PC-3 (cell line): ENCODE results near the gene PTRHD1. TPM values are rescaled to one million over a fixed set of nuclear protein-coding genes. Genes with fewer than 3 reads are reported as not detected.

Experiments
- ATAC-seq: fragments of 200-7000 bp; cut with Tn5 transposase; 2 replicates; pipeline ENCODE4 v1.9.1; 2020; ENCODE audit warnings: mild to moderate bottlenecking, moderate library complexity
- BruUV-seq: library from RNA; stranded (reverse); fragments of 400-500 nt; replicated peaks from 2 replicates; lab custom pipeline; 2021; lab: Mats Ljungman, UMichigan
- CTCF ChIA-PET: fragments of 300-600 bp; sonication (Branson Sonifier 250); formaldehyde crosslinking; loops from one replicate; lab custom pipeline; 2022; ENCODE audit warnings: antibody characterized with exemption; lab: Charles Lee
- POLR2A ChIA-PET: fragments of 300-600 bp; sonication (Branson Sonifier 250); formaldehyde crosslinking; loops from one replicate; lab custom pipeline; 2022; ENCODE audit warnings: antibody characterized with exemption; ENCODE audit not compliant: unreplicated experiment; lab: Charles Lee
- DNase-seq: peaks from one replicate; pipeline ENCODE4 v3.0.0-alpha.2; 2015
- H2AFZ ChIP-seq: fragments of 300-600 bp; sonication (generic); 2 replicates; pipeline ENCODE4 v1.6.0; 2016; ENCODE audit warnings: antibody characterized with exemption, low read length
- H3F3A ChIP-seq: fragments of 300-600 bp; sonication (generic); one replicate; pipeline ENCODE4 v1.6.0; 2017; ENCODE audit warnings: antibody characterized with exemption, low read length, control low read depth, mild to moderate bottlenecking; ENCODE audit not compliant: unreplicated experiment
- H3K27ac ChIP-seq: fragments of 300-600 bp; sonication (generic); 2 replicates; pipeline ENCODE4 v1.5.1; 2016; ENCODE audit warnings: mild to moderate bottlenecking, low read length
- H3K27me3 ChIP-seq: fragments of 300-600 bp; sonication (generic); 2 replicates; pipeline ENCODE4 v1.6.1; 2016; ENCODE audit warnings: low read length, mixed read lengths
- H3K36me3 ChIP-seq: fragments of 300-600 bp; sonication (generic); 2 replicates; pipeline ENCODE4 v1.6.1; 2016; ENCODE audit warnings: low read depth, mixed run types, low read length, mixed read lengths
- H3K4me1 ChIP-seq: fragments of 300-600 bp; sonication (generic); 2 replicates; pipeline ENCODE4 v1.5.1; 2016; ENCODE audit warnings: low read length; ENCODE audit not compliant: insufficient read depth
- H3K4me2 ChIP-seq: fragments of 300-600 bp; sonication (generic); 2 replicates; pipeline ENCODE4 v1.6.0; 2016; ENCODE audit warnings: low read length
- H3K4me3 ChIP-seq: fragments of 300-600 bp; sonication (generic); 2 replicates; pipeline ENCODE4 v1.5.1; 2016; ENCODE audit warnings: mild to moderate bottlenecking, low read length, mixed read lengths
- H3K79me2 ChIP-seq: fragments of 300-600 bp; sonication (generic); 2 replicates; pipeline ENCODE4 v1.6.1; 2017; ENCODE audit warnings: low read length, mixed read lengths
- H3K9ac ChIP-seq: fragments of 300-600 bp; sonication (generic); 2 replicates; pipeline ENCODE4 v1.6.0; 2016; ENCODE audit warnings: mild to moderate bottlenecking, low read length
- H3K9me2 ChIP-seq: fragments of 300-600 bp; sonication (generic); replicated peaks from 2 replicates; pipeline ENCODE4 v1.6.1; 2016; ENCODE audit warnings: mixed run types, low read length, mixed read lengths
- H3K9me3 ChIP-seq: fragments of 300-600 bp; sonication (generic); 2 replicates; pipeline ENCODE4 v1.6.1; 2016; ENCODE audit warnings: low read length, mixed read lengths
- H4K20me1 ChIP-seq: fragments of 300-600 bp; sonication (generic); 2 replicates; pipeline ENCODE4 v1.6.1; 2016; ENCODE audit warnings: low read length, mixed read lengths
- EZH2 ChIP-seq: fragments of 300-600 bp; sonication (generic); IDR thresholded peaks from one replicate; pipeline ENCODE4 v1.6.1; 2017; ENCODE audit warnings: antibody characterized with exemption, mild to moderate bottlenecking, low read length; ENCODE audit not compliant: unreplicated experiment
- EZH2phosphoT487 ChIP-seq: fragments of 300-600 bp; sonication (generic); IDR thresholded peaks from 2 replicates; pipeline ENCODE4 v1.6.1; 2018; ENCODE audit warnings: mild to moderate bottlenecking, antibody characterized with exemption, low read length, borderline replicate concordance
- intact Hi-C: fragments of 100-400 bp; cut with micrococcal nuclease; formaldehyde crosslinking; loops from 2 replicates; pipeline ENCODE4 v1.9.0; 2023
- total RNA-seq: library from RNA; depleted of rRNA; stranded (reverse); fragments of >200 nt; gene quantifications from 2 replicates; pipeline ENCODE4 v1.2.3, GENCODE V29; 2014
- TF ChIP-seq, protein P1 (sequence below): fragments of 300-600 bp; sonication (generic); conservative IDR thresholded peaks from 2 replicates; pipeline ENCODE4 v1.5.1; 2017; ENCODE audit warnings: antibody characterized with exemption, low read depth, mild to moderate bottlenecking, low read length

The PTRHD1 gene
- total RNA-seq, 1 experiment from 2014 or later: 68.6 TPM

GRCh38 chr2:24840962-24841945, 48.1 kb upstream of the PTRHD1 start:
- BruUV-seq: no TSS peak
- Histone ChIP-seq H3K79me2 (no peaks in the 10 kb centered on the region), H2AFZ (no peak overlapping the region), H3F3A (no peaks in the 10 kb centered on the region), H3K9ac (no peak overlapping the region), H3K9me3 (no peaks in the 10 kb centered on the region), H3K27me3 (no peaks in the 10 kb centered on the region), H3K4me3 (no peak overlapping the region), H3K36me3 (no peaks in the 10 kb centered on the region), H3K27ac (no peak overlapping the region), H4K20me1 (no peaks in the 10 kb centered on the region), H3K9me2 (no peaks in the 10 kb centered on the region), H3K4me2 (no peak overlapping the region), H3K4me1 (no peaks in the 10 kb centered on the region)
- intact Hi-C loops: no loop called here
- DNase-seq (no peak), ATAC-seq (no peak)
- TF ChIP-seq EZH2 (no peak), EZH2phosphoT487 (no peak)
- TF ChIP-seq, protein P1, sequence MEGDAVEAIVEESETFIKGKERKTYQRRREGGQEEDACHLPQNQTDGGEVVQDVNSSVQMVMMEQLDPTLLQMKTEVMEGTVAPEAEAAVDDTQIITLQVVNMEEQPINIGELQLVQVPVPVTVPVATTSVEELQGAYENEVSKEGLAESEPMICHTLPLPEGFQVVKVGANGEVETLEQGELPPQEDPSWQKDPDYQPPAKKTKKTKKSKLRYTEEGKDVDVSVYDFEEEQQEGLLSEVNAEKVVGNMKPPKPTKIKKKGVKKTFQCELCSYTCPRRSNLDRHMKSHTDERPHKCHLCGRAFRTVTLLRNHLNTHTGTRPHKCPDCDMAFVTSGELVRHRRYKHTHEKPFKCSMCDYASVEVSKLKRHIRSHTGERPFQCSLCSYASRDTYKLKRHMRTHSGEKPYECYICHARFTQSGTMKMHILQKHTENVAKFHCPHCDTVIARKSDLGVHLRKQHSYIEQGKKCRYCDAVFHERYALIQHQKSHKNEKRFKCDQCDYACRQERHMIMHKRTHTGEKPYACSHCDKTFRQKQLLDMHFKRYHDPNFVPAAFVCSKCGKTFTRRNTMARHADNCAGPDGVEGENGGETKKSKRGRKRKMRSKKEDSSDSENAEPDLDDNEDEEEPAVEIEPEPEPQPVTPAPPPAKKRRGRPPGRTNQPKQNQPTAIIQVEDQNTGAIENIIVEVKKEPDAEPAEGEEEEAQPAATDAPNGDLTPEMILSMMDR: no peak
- CTCF ChIA-PET: no interaction called here
- POLR2A ChIA-PET: no interaction called here

DNA sequence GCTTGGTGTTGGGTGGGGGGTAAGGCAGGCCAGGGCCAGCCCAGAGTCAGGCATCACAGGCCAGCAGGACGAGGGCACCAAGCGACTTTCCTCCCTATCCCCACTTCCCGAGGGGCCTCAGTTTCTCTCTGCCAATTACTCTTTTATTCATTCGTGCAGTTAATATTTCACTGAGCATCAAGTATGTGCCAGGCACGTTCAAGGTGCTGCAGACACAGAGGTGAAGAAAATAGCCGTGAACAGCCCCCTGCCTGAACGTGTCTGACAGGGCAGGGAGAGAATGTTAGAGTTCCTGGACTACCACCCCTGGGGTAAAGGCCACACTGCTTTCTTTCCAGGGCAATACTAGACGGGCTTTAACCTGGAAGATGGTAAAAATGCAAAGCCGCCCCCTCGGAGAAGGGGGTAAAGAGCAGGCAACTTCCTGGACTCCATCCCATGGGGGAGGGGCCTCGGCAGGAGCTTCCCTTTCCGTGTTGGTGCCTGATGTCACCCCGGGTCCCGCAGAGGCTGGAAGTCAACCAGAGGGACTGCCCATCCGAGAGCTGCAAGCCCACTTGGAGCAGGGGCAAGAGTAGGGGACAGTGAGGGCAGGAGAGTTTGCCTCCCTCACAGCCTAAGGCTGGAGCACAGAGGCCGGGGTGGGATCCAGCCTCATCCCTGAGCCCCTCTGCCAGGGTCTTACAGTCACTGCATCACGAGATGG, 47.1 kb upstream of the PTRHD1 start:
- TF ChIP-seq, protein P1: no peak
- TF ChIP-seq EZH2: no peak
- TF ChIP-seq EZH2phosphoT487: no peak
- BruUV-seq: no TSS peak
- Histone ChIP-seq H4K20me1 (no peaks in the 10 kb centered on the region), H3K4me1 (no peaks in the 10 kb centered on the region), H3F3A (no peaks in the 10 kb centered on the region), H3K27ac (no peak overlapping the region), H3K36me3 (no peaks in the 10 kb centered on the region), H3K9me3 (no peaks in the 10 kb centered on the region), H3K79me2 (no peaks in the 10 kb centered on the region), H2AFZ (no peak overlapping the region), H3K4me2 (no peak overlapping the region), H3K4me3 (no peak overlapping the region), H3K9ac (no peak overlapping the region), H3K27me3 (no peaks in the 10 kb centered on the region), H3K9me2 (no peaks in the 10 kb centered on the region)
- CTCF ChIA-PET: no interaction called here
- ATAC-seq: no peak
- intact Hi-C loops: no loop called here
- POLR2A ChIA-PET: no interaction called here
- no peak for DNase-seq
